K562 (cell line): ENCODE results near the gene NDFIP1. TPM values are rescaled to one million over a fixed set of nuclear protein-coding genes. Genes with fewer than 3 reads are reported as not detected.

ENCODE experiments used
- ATF1 ChIP-seq, 2 experiments: fragments of 450-650 bp in 1 of 2; IDR thresholded peaks; 2 replicates each; pipeline ENCODE4 v1.6.1; 2016; ENCODE audit warnings: missing compliant biosample characterization in 1 of 2, missing genetic modification characterization in 1 of 2
- CBFA2T3 ChIP-seq: fragments of 450-650 bp; IDR thresholded peaks from 2 replicates; pipeline ENCODE4 v1.6.1; 2017
- CUX1 ChIP-seq: fragments of 200-800 bp; sonication (Bioruptor generic); IDR thresholded peaks from 2 replicates; pipeline ENCODE4 v1.6.1; 2016; ENCODE audit warnings: missing genetic modification characterization, missing compliant biosample characterization
- CXXC5 ChIP-seq: fragments of 250-450 bp; sonication (Bioruptor Pico); IDR thresholded peaks from 2 replicates; pipeline ENCODE4 v1.8.0; 2022; ENCODE audit warnings: inconsistent platforms, mild to moderate bottlenecking, moderate library complexity
- HMBOX1 ChIP-seq: sonication (generic); IDR thresholded peaks from 2 replicates; pipeline ENCODE4 v1.6.1; 2016
- MAZ ChIP-seq, 2 experiments: fragments of 450-650 bp in 1 of 2; sonication (generic) in 1 of 2; formaldehyde crosslinking; IDR thresholded peaks in 1 of 2; conservative IDR thresholded peaks in 1 of 2; 2 replicates each; pipeline versions ENCODE4 v1.4.0 to v1.5.0; 2020; ENCODE audit warnings: mild to moderate bottlenecking in 1 of 2, missing genetic modification reagents in 1 of 2
- MCM2 ChIP-seq: fragments of 450-650 bp; IDR thresholded peaks from 2 replicates; pipeline ENCODE4 v1.6.1; 2017; ENCODE audit warnings: low read depth, mild to moderate bottlenecking
- MEF2D ChIP-seq: conservative IDR thresholded peaks from 2 replicates; pipeline ENCODE4 v1.6.1; 2016; ENCODE audit warnings: low read depth, missing genetic modification characterization, missing compliant biosample characterization
- NCOR1 ChIP-seq: fragments of 450-650 bp; IDR thresholded peaks from 2 replicates; pipeline ENCODE4 v1.6.1; 2016; ENCODE audit warnings: mild to moderate bottlenecking, moderate library complexity
- NRF1 ChIP-seq, 2 experiments: fragments of 450-650 bp; IDR thresholded peaks in 1 of 2; conservative IDR thresholded peaks in 1 of 2; 2 replicates each; pipeline ENCODE4 v1.6.1; 2014; ENCODE audit warnings: mild to moderate bottlenecking in 2 of 2
- POLR2H ChIP-seq: IDR thresholded peaks from 2 replicates; pipeline ENCODE4 v1.6.1; 2016; ENCODE audit warnings: missing genetic modification characterization, low read depth, mild to moderate bottlenecking, control low read depth, missing compliant biosample characterization, moderate library complexity
- RFX5 ChIP-seq: IDR thresholded peaks from 2 replicates; pipeline ENCODE4 v1.6.1; 2011; ENCODE audit warnings: low read depth, mild to moderate bottlenecking, improper control_type of control experiment, low read length
- TEAD1 ChIP-seq, 2 experiments: fragments of 450-650 bp in 1 of 2; sonication (generic) in 1 of 2; formaldehyde crosslinking; IDR thresholded peaks; 2 replicates each; pipeline versions ENCODE4 v1.4.0 to v1.8.0; 2020 to 2022; ENCODE audit warnings: mild to moderate bottlenecking in 2 of 2, missing genetic modification reagents in 1 of 2
- ZFX ChIP-seq: sonication (generic); formaldehyde crosslinking; IDR thresholded peaks from 2 replicates; pipeline ENCODE4 v1.8.0; 2022; ENCODE audit warnings: mild to moderate bottlenecking, missing genetic modification reagents, moderate library complexity
- ZNF174 ChIP-seq: fragments of 250-450 bp; sonication (Bioruptor Pico); IDR thresholded peaks from 2 replicates; pipeline ENCODE4 v1.4.0; 2020; ENCODE audit warnings: mild to moderate bottlenecking
- ZNF583 ChIP-seq: fragments of 250-450 bp; sonication (Bioruptor Pico); IDR thresholded peaks from 2 replicates; pipeline ENCODE4 v1.4.0; 2020
- ZNF609 ChIP-seq: sonication (generic); formaldehyde crosslinking; IDR thresholded peaks from 2 replicates; pipeline ENCODE4 v1.8.1; 2023; ENCODE audit warnings: missing genetic modification reagents, mild to moderate bottlenecking, borderline replicate concordance
- ZSCAN29 ChIP-seq: fragments of 450-650 bp; IDR thresholded peaks from 2 replicates; pipeline ENCODE4 v1.6.1; 2017
- polyA plus RNA-seq, 8 experiments: library from polyadenylated mRNA; depleted of rRNA in 4 of 8; stranded (reverse) in 5 of 8; unstranded in 3 of 8; fragments of >200 nt; fragmentation: Nextera tagmentation in 2 of 8; fragmentation: Illumina TruSeq in 1 of 8; extraction: Ambion mirVana in 2 of 8; extraction: Trizol in 1 of 8; gene quantifications; 2 replicates each; pipeline versions ENCODE4 v1.2.1 to v1.2.3, GENCODE V29; 2011 to 2014; ENCODE audit warnings: inconsistent platforms in 1 of 8, missing spikeins in 1 of 8
- total RNA-seq, 7 experiments: library from RNA; depleted of rRNA in 6 of 7; stranded (reverse); fragments of >200 nt in 6 of 7; fragmentation: Illumina TruSeq in 2 of 7; extraction: Trizol in 2 of 7; gene quantifications; 2 replicates each; pipeline versions ENCODE4 v1.2.1 to v1.2.3, GENCODE V29; 2011 to 2021; ENCODE audit warnings: low replicate concordance in 1 of 7

Gene NDFIP1
- total and polyA plus RNA-seq, 9 of the 15 experiments (the other 6 are each of a cell fraction or from before 2014, with no cell fraction given): 5.3 to 37.5 (median 31.9) TPM

- TF ChIP-seq MCM2: no peak
- no peak for TF ChIP-seq POLR2H
- TF ChIP-seq ZFX: peak; percentile 21; the same call in 1 of the 2 replicates
- TF ChIP-seq RFX5: no peak
- no peak for TF ChIP-seq ZSCAN29
- TF ChIP-seq ZNF583 (CRISPR knock-in tag): no peak
- 0 out of 2 replicates have a peak, but pooled peaks have one; percentile 35 for TF ChIP-seq HMBOX1
- no peak for TF ChIP-seq CXXC5 (CRISPR knock-in tag)
- no peak for TF ChIP-seq ATF1 (CRISPR knock-in tag; IDR thresholded peaks at IDR 0.05)
- no peak; the same call in 1 of the 2 replicates for TF ChIP-seq ATF1 (tag; IDR thresholded peaks at IDR 0.05)
- peak; percentile 81 to 83 for TF ChIP-seq NRF1 (conservative IDR thresholded peaks at IDR 0.05 in 1 of 2, IDR thresholded peaks at IDR 0.05 in 1 of 2)
- TF ChIP-seq TEAD1 (CRISPR knock-in tag; IDR thresholded peaks at IDR 0.05): no peak
- TF ChIP-seq MEF2D (tag): no peak
- TF ChIP-seq ZNF174 (CRISPR knock-in tag): no peak
- TF ChIP-seq CBFA2T3: peak; percentile 86
- TF ChIP-seq NCOR1: peak; percentile 71
- peak in 1 of 2 experiments; percentile 35; a peak in 1 of 4 replicates for TF ChIP-seq MAZ (CRISPR knock-in tag; conservative IDR thresholded peaks at IDR 0.05 in 1 of 2, IDR thresholded peaks at IDR 0.05 in 1 of 2)
- TF ChIP-seq ZNF609: no peak
- no peak for TF ChIP-seq CUX1
Measured at GRCh38 chr5:142186857-142187594, 78.4 kb downstream of the NDFIP1 start (continued).
